Chondrocyte (in vitro differentiated cells): ENCODE results near the gene C11orf42. TPM values are rescaled to one million over a fixed set of nuclear protein-coding genes. Genes with fewer than 3 reads are reported as not detected.

Experiments
- DNase-seq: peaks from one replicate; pipeline ENCODE4 v3.0.0; 2021; ENCODE audit warnings: mixed read lengths, low spot score
- H3K27ac Mint-ChIP-seq: one replicate; pipeline ENCODE4 v1.8.0; 2021; ENCODE audit warnings: mild to moderate bottlenecking, moderate library complexity, mixed read lengths; ENCODE audit not compliant: unreplicated experiment
- H3K27me3 Mint-ChIP-seq: 2 replicates; pipeline ENCODE4 v1.8.0; 2021; ENCODE audit warnings: low read depth, mixed read lengths
- H3K36me3 Mint-ChIP-seq: 2 replicates; pipeline ENCODE4 v1.8.0; 2021; ENCODE audit warnings: low read depth, mixed read lengths
- H3K4me1 Mint-ChIP-seq: 2 replicates; pipeline ENCODE4 v1.8.0; 2021; ENCODE audit warnings: low read depth, mild to moderate bottlenecking, mixed read lengths
- H3K4me3 Mint-ChIP-seq: one replicate; pipeline ENCODE4 v1.8.0; 2021; ENCODE audit warnings: mild to moderate bottlenecking, moderate library complexity, mixed read lengths; ENCODE audit not compliant: unreplicated experiment
- H3K9me3 Mint-ChIP-seq: 2 replicates; pipeline ENCODE4 v1.8.0; 2021; ENCODE audit warnings: low read depth, mixed read lengths
- CTCF ChIP-seq: fragments of 200-600 bp; sonication (generic); IDR thresholded peaks from 2 replicates; pipeline ENCODE4 v1.5.0; 2021; ENCODE audit warnings: antibody characterized with exemption, mild to moderate bottlenecking, moderate library complexity
- total RNA-seq: library from RNA; stranded (reverse); gene quantifications from 3 replicates; pipeline ENCODE4 v1.2.1, GENCODE V29; 2021

C11orf42 gene
- total RNA-seq, 1 donor from 2014 or later = not detected

GRCh38 chr11:6260207-6260726 lies 54.9 kb downstream of the C11orf42 start:
- Mint-ChIP-seq H3K9me3 (no peaks in the 10 kb centered on the region), H3K27me3 (peaks cover 25% of the 10 kb centered on the region)
- no peak for TF ChIP-seq CTCF

More at GRCh38 chr11:6260207-6260726, 54.9 kb downstream of the C11orf42 start:
- Mint-ChIP-seq H3K36me3 (no peaks in the 10 kb centered on the region), H3K27ac (no peak overlapping the region), H3K4me1 (peaks cover 10% of the 10 kb centered on the region), H3K4me3 (no peak overlapping the region)
- no peak for DNase-seq

Other genes with a start within 250 kb of the C11orf42 start
- gene OR56A5, start 237.1 kb upstream of the C11orf42 start, total RNA-seq = not detected in 3 replicates
- gene OR52L1, start 218.6 kb upstream of the C11orf42 start, total RNA-seq = not detected in 3 replicates
- gene OR56A4, start 198.6 kb upstream of the C11orf42 start, total RNA-seq = not detected in 3 replicates
- not detected in 3 replicates for gene OR56A1, start 174.8 kb upstream of the C11orf42 start, total RNA-seq
- gene OR56B4, start 97.9 kb upstream of the C11orf42 start, total RNA-seq = not detected in 3 replicates
- not detected in 3 replicates for gene OR52B2, start 35.2 kb upstream of the C11orf42 start, total RNA-seq
- gene OR52W1, start 6.3 kb upstream of the C11orf42 start, total RNA-seq = not detected in 3 replicates
- 19.8 to 23.1 TPM (median 22.8 TPM) in 3 replicates for gene FHIP1B, start 29.1 kb downstream of the C11orf42 start, total RNA-seq
- gene CNGA4, start 33.5 kb downstream of the C11orf42 start, total RNA-seq = 0.17 to 0.22 TPM in 2 of 3 replicates, not detected in the other
- not detected in 3 replicates for gene CCKBR, start 54.3 kb downstream of the C11orf42 start, total RNA-seq
- gene CAVIN3, start 114.9 kb downstream of the C11orf42 start, total RNA-seq = 40.9 to 123 TPM (median 120 TPM) in 3 replicates
- gene SMPD1, start 184.9 kb downstream of the C11orf42 start, total RNA-seq = 81.1 to 102 TPM (median 99.4 TPM) in 3 replicates
- 34.5 to 42.5 TPM (median 36.4 TPM) in 3 replicates for gene APBB1, start 213.5 kb downstream of the C11orf42 start, total RNA-seq
- 2.6 to 3.8 TPM (median 3.2 TPM) in 3 replicates for gene HPX, start 235.4 kb downstream of the C11orf42 start, total RNA-seq